ENCODE measurements around the gene ROCK2.

- TF ChIP-seq CTCF (conservative IDR thresholded peaks at IDR 0.05 in 1 of 2, IDR thresholded peaks at IDR 0.05 in 1 of 2; ENCODE audit: low read depth in 1 of 2, low read length in 2 of 2) (no peak), EZH2 (IDR thresholded peaks at IDR 0.05; ENCODE audit: low read length, missing control alignments) (no peak)
Observed at GRCh38 chr2:11236335-11236734, 108.1 kb downstream of the ROCK2 start.
